ENCODE data around the gene FASTKD1. TPM values are rescaled to one million over a fixed set of nuclear protein-coding genes. Genes with fewer than 3 reads are reported as not detected.

FASTKD1 gene
- total RNA-seq, 4 donors from 2014 or later = 12.8 to 38.5 (median 21.2) TPM

DNA sequence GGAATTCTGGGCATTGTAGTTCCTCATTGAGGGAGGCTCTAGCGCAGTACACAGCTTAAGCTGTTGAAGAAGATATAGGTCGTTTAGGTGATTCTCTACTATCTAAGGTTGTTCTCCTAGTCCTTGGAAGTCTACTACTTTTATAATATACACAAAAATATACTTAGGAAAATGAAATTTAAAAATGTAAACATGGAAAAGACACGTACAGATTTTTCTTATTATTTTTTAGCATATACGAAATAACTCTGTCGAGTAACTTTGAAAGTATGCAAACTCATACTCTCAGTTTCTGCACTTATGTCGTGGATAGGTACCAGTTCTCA, 272 bp upstream of the FASTKD1 start:
- TF ChIP-seq, protein P1, sequence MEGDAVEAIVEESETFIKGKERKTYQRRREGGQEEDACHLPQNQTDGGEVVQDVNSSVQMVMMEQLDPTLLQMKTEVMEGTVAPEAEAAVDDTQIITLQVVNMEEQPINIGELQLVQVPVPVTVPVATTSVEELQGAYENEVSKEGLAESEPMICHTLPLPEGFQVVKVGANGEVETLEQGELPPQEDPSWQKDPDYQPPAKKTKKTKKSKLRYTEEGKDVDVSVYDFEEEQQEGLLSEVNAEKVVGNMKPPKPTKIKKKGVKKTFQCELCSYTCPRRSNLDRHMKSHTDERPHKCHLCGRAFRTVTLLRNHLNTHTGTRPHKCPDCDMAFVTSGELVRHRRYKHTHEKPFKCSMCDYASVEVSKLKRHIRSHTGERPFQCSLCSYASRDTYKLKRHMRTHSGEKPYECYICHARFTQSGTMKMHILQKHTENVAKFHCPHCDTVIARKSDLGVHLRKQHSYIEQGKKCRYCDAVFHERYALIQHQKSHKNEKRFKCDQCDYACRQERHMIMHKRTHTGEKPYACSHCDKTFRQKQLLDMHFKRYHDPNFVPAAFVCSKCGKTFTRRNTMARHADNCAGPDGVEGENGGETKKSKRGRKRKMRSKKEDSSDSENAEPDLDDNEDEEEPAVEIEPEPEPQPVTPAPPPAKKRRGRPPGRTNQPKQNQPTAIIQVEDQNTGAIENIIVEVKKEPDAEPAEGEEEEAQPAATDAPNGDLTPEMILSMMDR (IDR thresholded peaks at IDR 0.05; ENCODE audit: low read depth) = no peak

DNA sequence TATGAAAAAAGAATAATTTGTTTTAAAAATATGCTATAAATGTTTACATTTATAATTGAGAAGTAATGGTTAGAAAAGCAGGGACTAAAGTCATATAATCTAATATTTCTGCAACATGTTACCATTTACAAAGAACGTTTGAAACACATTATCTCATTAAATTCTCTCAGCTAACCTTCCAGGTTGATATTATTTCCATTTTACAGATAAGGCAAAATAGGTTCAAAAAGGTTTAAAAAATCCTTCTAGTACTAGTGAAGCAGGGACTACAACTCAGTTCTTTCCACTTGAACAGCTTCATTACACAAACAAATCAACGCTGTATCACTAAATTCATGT, 875 bp downstream of the FASTKD1 start:
- TF ChIP-seq, protein P1 (IDR thresholded peaks at IDR 0.05; ENCODE audit: low read depth) = no peak

DNA sequence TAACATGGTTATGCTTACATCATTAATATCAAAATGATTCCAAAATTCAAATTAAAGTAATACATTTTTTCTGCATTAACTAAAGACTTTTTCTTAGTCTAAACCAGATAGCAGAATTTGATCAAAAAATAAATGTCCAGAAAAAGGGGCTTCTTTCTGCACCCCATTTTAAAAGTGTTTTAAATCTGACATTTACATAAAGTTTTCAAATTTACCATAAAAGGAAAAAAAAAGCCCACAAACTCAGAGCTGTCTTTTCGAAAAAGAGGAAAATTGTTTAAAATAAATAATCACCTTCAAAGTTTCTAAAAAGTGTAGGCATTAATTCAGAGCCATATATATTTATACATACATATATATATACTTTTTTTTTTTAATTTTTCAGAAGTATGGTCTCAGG, 1.5 kb downstream of the FASTKD1 start:
- TF ChIP-seq, protein P1 (IDR thresholded peaks at IDR 0.05; ENCODE audit: low read depth) = no peak

DNA sequence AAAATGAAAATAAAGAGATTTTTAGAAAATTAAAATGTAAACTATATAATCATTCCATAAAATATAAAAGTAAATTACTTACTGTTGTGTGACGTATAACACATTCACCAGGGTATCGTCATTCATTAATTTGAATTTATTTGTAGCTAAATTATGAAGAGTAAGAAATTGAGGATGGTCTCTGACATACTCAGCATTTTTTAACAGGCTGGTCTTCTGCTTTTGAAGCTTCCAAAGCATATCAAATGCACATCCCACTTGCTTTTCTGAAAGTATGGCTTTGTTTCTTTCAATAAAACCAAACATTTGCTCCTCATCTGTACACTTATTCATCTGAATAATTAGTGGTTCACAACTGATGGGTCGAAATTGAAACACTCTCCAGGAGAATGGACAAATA, 2.1 kb downstream of the FASTKD1 start:
- TF ChIP-seq, protein P1 (IDR thresholded peaks at IDR 0.05; ENCODE audit: low read depth) = no peak

DNA sequence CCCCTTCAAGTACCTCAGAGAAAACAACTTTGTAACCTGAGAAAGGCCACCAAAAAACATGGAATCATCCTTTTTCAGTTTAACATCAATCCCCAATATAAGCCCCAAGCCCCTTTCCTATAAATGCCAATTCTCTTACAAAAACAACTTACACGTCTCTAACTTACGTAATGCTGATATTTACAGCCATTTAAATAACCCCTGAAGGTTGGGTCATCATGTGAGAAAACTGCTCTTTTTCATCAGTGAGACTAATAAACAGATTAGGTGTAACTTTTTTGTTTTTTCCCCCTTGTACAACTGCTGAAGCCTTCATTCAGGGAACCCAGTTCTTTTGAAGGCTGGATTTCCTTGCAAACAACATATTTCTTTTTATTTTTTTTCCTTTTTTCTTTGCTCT, 3.7 kb downstream of the FASTKD1 start:
- TF ChIP-seq, protein P1 (IDR thresholded peaks at IDR 0.05; ENCODE audit: low read depth) = no peak

DNA sequence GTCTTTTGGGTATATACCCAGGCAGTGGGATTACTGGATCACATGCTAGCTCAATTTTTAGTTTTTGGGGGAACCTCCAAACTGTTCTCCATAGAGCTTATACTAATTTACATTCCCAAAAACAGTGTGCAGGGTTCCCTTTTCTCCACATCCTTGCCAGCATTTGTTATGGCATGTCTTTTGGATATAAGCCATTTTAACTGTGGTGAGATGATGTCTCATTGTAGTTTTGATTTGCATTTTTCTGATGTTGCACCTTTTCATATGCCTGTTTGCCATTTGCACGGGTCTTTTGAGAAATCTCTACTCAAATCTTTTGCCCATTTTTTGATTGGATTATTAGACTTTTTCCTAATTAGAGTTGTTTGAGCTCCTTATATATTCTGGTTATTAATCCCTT, 8.0 kb downstream of the FASTKD1 start:
- TF ChIP-seq, protein P1 (IDR thresholded peaks at IDR 0.05; ENCODE audit: low read depth) = no peak

DNA sequence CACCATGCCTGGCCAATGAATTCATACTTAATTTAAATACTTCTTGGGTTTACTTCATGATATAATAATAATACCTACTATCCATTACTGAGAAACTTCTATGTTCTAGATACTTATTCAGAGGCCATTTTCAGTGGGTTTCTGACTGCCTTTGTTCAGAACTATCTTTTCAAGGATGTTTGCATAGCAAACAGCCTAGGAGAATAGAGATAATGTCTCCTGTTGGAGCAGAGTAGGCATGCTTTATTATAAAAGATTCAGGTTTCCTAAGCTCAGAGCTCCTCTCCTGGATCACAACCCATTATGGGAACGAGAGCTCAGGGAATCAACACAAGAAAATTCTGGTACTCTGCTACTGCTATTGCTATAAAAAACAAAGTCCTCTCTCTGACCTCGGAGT, 11.1 kb downstream of the FASTKD1 start:
- TF ChIP-seq, protein P1 (IDR thresholded peaks at IDR 0.05; ENCODE audit: low read depth) = no peak

DNA sequence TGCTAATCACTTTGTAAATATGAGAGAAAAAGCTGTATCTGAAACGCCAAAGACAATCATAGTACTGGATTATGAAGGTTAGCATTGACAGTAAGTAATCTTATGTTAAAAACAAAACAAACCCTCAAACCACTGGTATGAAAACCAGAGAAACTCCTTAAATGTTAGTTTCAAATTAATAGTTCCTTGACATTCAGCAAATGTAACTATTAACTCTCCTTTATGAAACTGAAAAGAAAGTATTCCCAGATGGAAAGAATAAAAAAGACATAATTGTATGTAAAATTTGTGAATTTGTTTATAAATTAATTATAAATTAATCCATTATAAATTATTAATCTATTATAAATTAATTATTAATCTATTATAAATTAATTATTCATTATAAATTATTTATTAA, 12.3 kb downstream of the FASTKD1 start:
- TF ChIP-seq, protein P1 (IDR thresholded peaks at IDR 0.05; ENCODE audit: low read depth) = no peak
